HG03139 (cell line): ENCODE data around the gene HSF5.

Experiments used
- ATAC-seq: cut with Tn5 transposase; IDR thresholded peaks from one replicate; pipeline ENCODE4 v1.9.1; 2021; ENCODE audit not compliant: unreplicated experiment

The HSF5 gene

DNA sequence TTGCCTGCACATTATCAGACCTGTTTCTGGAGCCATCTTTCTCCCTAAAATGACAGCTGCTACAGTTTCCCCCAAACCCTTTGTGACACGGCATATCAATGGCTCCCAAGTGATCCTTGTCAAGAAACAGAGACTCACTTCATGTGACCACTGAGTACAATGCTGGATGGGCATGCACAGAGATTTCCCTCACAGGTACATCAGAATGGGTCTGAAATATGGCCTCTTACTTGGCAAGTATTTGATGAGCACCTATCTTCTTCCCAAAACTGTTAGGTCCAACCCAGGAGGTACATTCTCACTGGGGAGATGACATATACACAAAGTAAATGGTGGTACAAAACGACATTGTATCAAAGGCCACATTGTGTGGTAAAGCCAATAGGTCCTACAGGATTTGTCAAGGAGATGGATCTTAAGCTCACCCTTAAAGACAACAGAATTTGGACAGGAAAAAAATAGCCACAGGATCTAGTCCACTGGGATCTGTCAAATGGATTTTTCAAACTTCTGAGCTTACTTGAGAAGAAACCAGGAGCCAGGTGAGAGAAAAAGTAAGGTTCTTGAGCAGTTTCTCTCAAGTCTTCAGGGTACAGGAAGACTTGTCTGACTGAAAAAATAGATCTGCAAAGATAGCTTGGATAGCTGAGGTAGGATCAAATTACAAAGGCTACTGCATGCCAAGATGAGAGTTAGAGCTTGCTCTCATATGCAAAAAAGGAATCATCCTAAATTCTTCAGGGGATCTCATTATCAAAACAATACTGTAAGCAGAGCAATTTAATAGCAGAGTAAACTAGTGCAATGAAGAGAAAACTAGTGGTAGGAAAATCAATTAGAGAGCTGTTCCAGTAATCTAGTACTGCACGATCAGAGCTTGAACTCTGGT is 99.7 kb downstream of the HSF5 start:
- ATAC-seq: no peak

DNA sequence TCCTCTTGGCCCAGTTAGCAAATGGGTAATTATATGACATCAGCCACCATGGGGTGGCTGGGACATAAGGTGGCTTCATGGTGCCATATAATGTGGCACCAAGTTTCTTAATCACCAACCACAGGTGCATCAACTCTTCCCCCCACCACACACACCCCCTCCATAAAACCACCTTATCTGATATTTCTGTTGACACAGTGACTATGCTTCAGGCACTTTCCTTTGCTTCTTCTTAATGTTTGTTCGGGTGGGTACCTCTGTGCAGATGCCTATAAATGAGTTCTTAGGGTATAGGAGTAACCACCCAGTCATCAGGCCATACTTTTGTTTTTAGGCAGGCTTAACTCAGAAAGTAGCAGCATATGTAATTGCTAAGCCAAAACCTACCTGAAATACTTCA is 100.4 kb downstream of the HSF5 start:
- ATAC-seq: no peak

DNA sequence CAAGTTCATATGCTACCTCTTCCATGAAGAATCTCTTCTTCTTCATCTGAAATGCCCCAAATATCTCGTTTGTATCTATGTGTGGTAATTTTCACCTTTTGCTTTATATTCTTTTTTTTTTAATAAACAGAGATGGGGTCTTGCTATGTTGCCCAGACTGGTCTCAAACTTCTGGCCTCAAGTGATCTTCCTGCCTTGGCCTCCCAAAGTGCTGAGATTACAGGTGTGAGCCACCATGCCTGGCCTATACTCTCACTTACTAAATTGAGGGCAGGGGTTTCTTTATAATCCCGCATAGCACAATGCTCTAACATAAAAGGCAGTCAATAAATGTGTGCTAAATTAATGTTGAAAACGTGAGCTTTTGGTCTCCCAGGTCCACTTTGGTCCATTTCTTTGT is 101.5 kb downstream of the HSF5 start:
- ATAC-seq: no peak

DNA sequence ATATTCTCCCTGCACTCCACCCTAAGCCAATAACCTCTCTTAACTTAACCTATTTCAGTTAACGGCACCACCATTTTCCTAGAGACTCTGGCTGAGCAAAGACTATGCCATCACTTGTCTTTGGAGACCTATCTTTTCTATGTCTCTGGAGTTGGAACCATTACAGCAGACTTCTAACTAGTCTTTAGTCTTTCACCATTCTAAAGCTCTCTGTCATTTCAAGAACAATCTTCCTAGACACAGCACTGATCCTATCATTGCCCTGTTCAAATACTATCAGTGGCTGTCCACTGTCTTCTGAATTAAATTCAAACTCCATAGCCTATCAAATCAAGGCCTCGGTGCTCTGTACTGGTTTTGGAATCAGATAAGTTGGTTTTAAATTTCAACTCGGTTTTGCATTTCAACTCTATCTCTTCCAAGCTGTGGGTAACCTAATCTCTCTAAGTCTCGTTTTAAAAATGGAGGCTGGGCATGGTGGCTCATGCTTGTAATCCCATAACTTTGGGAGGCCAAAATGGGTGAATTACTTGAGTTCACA is 102.8 kb downstream of the HSF5 start:
- ATAC-seq: no peak

DNA sequence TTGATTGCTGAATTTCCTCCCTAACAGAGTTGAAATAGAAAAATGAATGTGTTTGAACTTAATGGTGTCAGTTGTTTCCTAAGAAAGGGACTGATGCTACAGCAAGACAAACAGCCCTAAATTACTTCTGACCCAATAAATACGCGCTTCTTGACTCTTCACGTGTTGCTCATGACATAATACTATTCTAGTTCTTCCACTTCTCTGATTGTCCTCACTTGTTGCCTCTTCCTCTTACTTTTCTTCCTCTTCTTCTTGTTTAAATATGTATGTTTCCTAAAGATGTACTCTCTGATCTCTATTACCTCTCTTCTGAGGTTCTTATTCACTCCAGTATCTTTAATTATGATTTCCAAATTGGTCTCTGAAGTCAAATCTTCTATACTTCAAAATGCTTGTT is 103.3 kb downstream of the HSF5 start:
- ATAC-seq: no peak

DNA sequence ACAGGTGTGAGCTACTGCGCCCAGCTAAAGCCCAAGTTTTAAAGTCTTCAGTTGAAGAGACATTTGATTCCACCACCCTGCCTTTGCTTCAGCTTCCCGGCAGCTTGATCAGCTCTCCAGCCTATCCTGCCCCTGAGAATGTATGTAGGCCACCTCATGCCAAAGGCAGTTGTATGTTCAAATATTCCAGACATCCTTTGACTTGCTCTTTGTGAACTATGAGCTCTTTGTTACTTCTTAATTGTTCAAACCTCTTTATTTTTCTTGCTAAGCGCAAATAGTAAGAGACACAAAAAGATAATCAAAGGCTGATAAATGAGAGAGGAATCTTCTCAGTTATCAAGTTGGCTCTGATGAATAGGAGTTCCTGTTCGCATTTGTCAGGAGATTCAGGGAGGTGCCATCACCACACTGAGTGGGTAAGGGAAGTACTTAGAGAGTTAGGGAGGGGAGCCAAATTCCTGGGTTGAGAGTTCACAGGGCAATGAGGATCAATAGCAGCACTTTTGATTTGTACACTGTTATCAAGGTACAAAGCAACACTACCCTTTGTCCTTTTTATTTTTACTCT is 104.2 kb downstream of the HSF5 start:
- ATAC-seq: no peak

DNA sequence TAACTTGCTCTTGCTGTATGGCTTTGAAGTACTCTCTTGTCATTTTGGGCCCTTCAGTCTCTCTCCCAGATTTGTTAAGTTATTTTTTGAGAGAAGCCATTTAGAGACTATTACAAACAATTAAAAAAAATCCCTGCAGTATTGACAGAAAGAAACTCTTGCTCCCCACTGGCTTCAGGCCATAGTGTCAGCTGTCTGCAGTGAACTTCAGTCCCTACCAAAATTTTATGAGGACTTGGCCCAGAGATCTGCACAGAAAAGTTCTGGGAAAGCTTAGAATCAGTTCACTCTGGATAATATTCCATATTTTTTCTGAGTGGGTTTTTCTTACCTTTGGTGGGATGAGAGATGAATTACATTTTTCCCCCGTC is 105.4 kb downstream of the HSF5 start:
- ATAC-seq: no peak

DNA sequence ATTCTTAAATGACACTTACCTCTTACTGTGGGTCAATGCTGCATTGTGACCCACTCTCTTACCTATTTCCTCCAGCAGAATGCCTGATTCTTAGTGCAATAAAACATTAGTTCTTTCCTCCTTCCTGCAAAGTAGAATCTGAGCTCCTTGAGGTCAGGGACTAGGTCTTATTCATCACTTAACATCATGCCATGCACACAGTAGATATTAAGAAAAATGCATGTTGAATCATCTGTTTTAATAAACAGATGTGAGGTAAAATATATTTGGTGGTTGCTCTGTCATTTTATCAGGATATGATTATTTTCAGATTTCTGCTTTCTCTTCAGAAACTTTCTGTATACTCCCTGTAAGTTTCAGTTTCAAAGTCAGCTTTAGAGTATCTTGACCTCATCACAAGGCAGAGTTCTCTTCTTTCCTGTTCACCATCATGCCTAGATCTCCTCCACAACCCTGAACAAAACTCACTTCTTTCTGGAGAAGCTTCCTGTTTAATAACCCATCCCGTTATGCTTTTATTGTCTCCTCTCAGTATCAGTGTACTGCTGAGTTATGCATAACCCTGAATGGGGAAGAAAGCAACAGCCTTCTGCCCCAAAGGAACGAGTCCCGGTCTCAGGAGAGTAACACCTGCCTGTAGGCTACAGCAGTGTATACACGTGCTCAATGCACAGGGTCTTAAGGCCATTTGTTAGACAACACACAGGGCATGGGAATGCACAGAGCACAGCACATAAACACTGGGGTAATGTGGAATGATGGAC is 105.9 kb downstream of the HSF5 start:
- ATAC-seq: peak; percentile 56

DNA sequence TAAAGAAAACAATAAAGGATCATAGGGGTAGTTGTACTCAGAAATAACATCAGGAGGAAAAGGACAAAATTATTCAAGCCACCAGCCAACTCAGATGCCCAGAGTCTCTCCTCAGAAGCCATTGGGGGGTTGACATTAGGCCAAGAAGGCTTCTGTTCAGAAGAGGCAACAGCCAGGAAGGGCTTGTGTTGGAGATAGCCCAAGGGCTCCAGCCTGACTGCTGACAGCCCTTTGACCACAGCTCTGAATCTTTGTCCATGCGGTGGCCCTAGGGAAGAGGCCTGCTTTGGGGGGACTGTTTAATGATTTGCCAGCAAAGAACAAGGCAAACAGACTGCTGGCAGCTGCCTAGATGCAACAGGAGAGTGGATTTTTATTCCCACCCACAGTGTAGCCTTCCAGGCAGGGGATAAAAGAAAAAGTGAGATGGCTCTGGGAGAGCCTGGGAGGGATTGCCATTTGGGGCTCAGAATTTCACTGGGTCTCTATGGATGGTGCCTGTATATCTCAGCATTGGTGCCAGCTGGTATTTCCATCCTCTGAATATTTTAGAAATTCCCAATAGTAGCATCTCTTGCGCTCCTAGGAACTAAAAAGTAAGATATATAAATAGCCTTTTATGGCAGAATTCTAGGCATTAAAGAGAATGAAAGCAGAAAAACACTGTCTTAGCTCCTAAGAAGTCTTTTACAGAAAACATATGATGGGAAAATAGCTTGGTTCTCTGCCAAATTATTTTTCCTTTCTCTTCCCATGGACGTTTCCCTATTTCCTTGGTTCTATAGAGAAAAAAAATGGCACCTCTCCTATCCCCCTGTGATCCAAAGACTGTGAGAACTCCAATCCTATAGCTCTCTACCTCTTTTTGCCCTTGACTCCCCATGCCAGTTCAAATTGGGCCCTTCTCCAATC is 106.8 kb downstream of the HSF5 start:
- ATAC-seq: no peak

DNA sequence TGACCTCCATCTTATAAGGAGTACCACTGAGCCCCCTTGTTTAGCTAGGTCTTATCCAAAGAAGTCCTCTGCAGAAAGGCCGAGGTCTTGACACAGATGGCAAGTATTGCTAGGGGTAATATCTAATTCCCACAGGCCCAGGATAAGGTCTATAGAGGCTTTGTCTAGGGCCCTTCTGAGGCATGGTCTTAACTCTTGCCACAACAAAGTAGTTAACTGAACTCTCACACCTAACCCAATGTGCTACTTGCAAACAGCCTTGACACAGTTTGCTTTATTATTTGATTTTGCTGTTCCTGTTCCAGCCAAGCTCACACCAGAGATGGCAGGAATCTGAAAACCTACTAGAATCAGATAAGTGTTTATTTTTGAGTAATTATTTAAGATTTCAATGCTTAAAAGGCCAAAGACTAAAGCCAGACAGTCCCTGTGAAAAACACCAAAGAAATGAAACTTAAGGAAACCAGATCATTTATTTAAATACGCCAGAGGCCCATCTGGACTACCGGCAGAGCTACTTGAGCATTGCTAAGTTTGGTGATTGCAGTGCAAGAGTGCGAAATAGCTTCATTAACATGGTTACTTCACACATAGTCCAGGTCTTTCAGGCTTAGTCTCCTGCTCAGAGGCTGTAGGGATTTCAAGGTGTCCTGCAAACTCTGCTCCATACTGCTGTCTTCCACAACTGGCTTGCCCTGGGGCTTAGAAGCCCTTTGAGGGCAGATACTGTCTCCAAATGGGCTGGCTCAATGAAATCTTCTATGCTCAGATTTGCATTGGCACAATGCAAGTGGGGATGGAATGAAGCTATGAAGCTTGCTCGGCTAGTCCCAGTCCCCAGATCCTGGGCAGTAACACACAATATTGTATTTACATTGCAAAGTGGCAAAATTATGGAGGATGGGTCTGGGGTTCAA is 107.7 kb downstream of the HSF5 start:
- ATAC-seq: no peak

DNA sequence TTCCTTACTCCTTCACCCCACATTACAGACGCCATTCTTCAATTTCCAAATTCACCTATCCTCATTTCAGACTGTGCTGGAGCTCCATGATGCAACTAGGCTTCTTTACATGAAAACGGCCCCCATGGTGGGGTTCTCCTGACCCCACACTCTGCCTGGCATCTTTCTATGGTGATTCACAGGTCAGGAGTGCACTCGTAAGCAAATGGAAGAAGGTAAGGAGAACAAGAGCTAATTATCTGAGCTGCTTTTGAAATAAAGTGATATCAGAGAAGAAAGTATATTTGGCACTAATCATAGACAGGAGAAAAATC is 108.7 kb downstream of the HSF5 start:
- no peak for ATAC-seq

DNA sequence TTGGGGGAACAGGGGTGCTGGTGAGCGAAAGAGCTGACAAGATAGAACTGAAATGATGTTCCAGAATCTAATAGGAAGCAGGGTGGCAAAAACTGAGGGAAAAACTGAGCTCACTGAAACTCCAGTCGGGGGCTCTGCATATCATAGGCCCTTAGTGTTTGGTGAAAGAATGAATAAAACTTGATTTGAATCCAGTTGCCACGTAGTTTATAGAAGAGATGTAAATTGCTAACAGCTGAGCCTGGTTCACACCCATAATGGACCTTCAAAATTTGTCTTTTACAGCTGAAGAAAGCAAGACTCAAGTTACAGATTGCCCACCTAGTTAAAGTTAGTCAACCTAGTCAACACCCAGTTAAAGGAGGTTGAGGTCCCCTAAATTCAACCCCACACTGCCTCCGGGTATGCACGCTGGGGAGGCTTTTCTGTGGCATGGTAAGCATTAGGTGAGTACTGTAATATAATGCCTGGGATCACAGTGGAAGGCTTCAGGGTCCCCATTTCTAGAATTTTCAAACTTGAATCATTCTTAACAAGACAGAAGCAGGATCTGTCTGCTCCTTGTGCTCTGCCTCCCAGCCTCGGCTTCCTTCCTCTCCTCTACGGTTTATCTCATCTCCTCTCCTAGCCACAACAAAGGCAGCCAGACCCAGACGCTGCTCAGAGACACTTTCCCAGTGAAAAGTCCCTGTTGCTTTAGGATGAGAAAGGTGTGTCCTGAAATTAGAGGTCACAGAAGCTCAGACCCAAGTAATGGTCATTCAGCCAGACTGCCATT is 109.3 kb downstream of the HSF5 start:
- ATAC-seq: no peak

DNA sequence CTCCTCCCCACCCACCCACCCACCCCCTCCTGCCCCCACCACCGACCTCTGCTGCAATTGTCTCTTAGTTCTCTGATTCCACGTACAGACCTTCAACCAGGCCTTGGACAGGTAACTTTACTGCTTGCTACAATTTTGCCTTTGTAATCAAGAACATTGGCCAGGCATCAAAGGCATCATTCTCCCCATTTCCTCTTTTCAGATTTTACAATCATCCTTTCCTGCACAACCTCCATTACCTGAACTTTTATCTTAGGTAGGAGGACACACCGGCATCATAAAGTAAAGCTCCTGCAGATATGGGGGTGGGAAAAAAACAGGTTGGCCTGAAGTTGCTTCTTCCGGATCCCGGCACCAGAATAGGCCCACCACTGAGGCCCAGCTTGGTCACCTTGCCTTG is 110.5 kb downstream of the HSF5 start:
- no peak for ATAC-seq

DNA sequence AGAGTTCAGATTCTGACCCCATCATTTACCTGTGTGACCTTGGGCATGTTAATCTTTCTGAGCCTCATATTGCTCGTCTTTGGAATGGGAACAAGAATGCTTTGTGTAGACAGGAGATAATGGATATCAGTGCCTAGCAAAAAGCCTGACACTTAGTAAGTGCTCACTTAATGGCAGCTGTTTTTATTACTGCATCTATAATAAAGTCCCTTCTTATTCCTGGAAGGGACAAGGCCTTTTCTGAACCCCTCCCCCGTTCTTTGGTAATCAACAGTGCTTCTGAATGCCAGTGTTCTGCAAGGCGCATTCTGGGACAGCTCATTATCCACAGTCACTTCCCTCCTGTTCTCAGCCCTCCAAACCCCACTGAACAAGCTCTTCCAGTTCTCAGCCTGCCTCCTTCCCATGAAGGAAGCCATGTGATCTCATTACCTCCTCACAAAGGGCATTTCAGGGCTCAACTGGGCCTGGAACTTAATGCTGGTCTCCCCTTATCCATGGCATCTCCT is 111.1 kb downstream of the HSF5 start:
- no peak for ATAC-seq

DNA sequence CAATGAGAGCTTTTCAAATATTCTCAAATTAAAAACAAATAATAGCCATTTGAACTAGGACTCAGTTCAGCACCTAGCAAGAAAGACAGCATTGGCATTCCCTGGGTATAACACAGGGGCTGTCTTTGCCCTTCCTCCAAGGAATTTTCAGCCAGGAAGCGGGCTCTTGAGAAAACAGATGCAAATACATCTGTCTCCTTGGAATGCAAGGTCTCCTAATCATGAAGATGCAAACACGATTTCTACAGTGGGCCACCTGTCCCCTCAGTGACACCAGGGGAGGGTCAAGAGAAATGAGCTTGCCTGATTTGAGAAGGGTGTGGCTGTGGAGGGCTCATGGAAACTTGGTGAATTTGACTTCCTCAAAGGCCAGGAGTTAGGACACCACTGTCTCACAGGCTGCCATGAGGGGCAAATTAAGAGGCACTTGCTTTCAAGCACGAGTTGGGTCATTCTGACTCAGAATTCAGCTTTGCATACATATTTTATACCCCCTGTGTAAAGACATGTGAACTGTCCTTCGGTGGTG is 111.7 kb downstream of the HSF5 start:
- ATAC-seq: no peak

DNA sequence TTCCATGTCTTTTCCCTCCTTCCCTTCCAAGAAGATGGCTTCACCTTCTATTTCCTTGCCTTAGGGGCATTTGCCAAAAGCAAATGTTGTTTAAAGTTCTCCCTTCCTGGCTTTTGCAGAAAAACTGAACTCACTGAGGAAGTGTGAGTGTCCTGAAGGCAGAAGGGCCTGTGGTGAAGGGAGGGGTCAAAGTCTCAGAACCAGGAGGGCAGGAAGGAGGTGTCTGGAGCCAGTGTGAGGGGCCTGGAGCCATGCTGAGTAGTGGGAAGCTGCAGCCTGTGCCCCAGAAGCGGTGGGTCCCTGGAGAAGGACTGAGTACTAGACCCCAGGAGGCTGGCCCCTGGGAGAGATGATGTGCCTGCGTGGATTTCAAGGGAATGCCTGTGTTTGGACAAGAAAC is 112.4 kb downstream of the HSF5 start:
- no peak for ATAC-seq

DNA sequence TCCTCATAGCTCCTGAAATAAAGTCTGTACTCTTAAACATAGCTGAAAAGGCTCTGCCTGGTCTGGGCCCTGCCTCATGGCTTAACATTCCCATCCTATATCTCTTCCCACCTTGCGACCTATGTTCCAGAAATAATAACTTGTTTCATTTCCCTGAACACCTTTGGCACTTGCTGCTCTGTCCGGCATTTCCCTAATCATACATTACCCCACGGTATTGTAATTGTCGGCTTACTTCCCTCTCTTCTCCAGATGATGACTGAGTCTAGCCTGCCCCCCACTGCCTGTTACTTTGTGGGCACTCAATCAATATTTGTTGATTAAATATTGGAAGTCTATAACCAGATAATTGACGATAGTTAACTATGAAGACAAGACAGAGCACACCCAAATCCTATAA is 113.0 kb downstream of the HSF5 start:
- no peak for ATAC-seq

DNA sequence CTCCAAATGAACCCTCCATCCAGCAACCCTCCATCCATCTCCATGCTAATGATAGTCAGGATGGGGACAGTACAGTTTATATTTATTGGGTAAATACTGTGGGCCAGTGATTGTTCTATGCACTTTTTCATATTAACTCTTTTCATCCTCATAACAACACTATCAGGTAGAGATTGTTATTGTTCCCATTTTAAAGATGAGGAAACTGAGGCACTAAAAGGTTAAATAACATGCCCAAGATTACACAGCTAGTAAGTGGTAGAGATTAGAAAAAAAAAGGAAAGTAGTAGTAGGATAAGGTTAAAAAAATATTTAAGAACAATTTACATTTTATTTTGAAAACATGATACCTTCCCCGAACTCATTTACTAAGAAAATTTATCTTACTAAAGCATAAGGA is 114.3 kb downstream of the HSF5 start:
- no peak for ATAC-seq

DNA sequence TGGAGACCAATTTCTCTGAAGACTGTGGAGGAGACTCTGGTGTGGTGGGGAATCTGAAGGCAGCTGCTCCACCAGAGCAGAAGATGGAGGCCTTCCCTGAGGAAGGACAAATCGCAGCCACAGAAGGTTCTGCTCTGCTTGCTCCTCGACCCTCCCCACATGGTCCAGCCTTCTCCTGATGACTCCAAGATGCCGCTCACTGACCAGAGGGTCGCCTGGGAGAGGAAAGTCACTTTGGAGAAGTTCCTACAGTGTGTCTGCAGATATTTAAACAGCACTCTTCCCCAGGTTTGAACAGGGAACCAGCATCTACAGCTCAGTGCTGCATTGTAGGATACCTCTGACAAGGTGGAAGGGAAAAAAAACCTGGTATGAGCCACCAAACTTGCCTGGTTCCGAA is 115.2 kb downstream of the HSF5 start:
- no peak for ATAC-seq
